HepG2 (cell line): ENCODE measurements around the gene LCAT. TPM values are rescaled to one million over a fixed set of nuclear protein-coding genes. Genes with fewer than 3 reads are reported as not detected.

Experiments
- DBP ChIP-seq: sonication (generic); formaldehyde crosslinking; IDR thresholded peaks from 2 replicates; pipeline ENCODE4 v1.4.0; 2020; ENCODE audit warnings: missing genetic modification reagents; ENCODE audit errors: not compliant biosample characterization
- ETV5 ChIP-seq: IDR thresholded peaks from 2 replicates; pipeline ENCODE4 v1.6.1; 2018; ENCODE audit warnings: missing biosample characterization, missing genetic modification reagents, inconsistent platforms, borderline replicate concordance
- HDAC1 ChIP-seq: sonication (generic); formaldehyde crosslinking; IDR thresholded peaks from 2 replicates; pipeline ENCODE4 v1.5.1; 2020; ENCODE audit warnings: mild to moderate bottlenecking, missing genetic modification reagents
- HNF4G ChIP-seq, 2 experiments: sonication (generic) in 1 of 2; formaldehyde crosslinking in 1 of 2; IDR thresholded peaks; 2 replicates each; pipeline versions ENCODE4 v1.4.0 to v1.6.1; 2011 to 2020; ENCODE audit warnings: borderline replicate concordance in 2 of 2, low read depth in 2 of 2, mild to moderate bottlenecking in 2 of 2, low read length in 1 of 2, missing genetic modification reagents in 1 of 2, moderate library complexity in 1 of 2
- KLF6 ChIP-seq: IDR thresholded peaks from 2 replicates; pipeline ENCODE4 v1.8.0; 2016; ENCODE audit warnings: missing biosample characterization, missing genetic modification reagents
- MTF2 ChIP-seq: sonication (generic); formaldehyde crosslinking; IDR thresholded peaks from 2 replicates; pipeline ENCODE4 v1.5.0; 2020; ENCODE audit warnings: missing genetic modification reagents, borderline replicate concordance
- SRY ChIP-seq: sonication (generic); formaldehyde crosslinking; IDR thresholded peaks from 2 replicates; pipeline ENCODE4 v1.8.0; 2022; ENCODE audit warnings: mild to moderate bottlenecking, missing genetic modification reagents
- ZBTB3 ChIP-seq: sonication (generic); formaldehyde crosslinking; IDR thresholded peaks from 2 replicates; pipeline ENCODE4 v1.4.0; 2020; ENCODE audit warnings: low read depth, mild to moderate bottlenecking, moderate library complexity, missing genetic modification reagents, borderline replicate concordance
- ZBTB42 ChIP-seq: sonication (generic); formaldehyde crosslinking; IDR thresholded peaks from 2 replicates; pipeline ENCODE4 v1.5.0; 2020; ENCODE audit warnings: mild to moderate bottlenecking, missing genetic modification reagents
- ZFYVE20 ChIP-seq: sonication (generic); formaldehyde crosslinking; IDR thresholded peaks from 2 replicates; pipeline ENCODE4 v1.8.0; 2023; ENCODE audit warnings: low read depth, mild to moderate bottlenecking, moderate library complexity, missing genetic modification reagents, borderline replicate concordance
- ZGPAT ChIP-seq: IDR thresholded peaks from 2 replicates; pipeline ENCODE4 v1.6.1; 2016; ENCODE audit warnings: mild to moderate bottlenecking
- ZNF619 ChIP-seq: sonication (generic); formaldehyde crosslinking; IDR thresholded peaks from 2 replicates; pipeline ENCODE4 v1.4.0; 2020; ENCODE audit warnings: mild to moderate bottlenecking, missing genetic modification reagents
- polyA plus RNA-seq, 8 experiments: library from polyadenylated mRNA; depleted of rRNA in 3 of 8; stranded (reverse) in 7 of 8; unstranded in 1 of 8; fragments of >200 nt; fragmentation: Illumina TruSeq in 4 of 8; extraction: Trizol in 4 of 8; gene quantifications; 2 replicates each; pipeline versions ENCODE4 v1.2.1 to v1.2.3, GENCODE V29; 2011 to 2016; ENCODE audit warnings: low read depth in 4 of 8, missing spikeins in 1 of 8, mixed read lengths in 1 of 8; ENCODE audit not compliant: insufficient read depth in 1 of 8
- total RNA-seq, 5 experiments: library from RNA; depleted of rRNA; stranded (reverse); fragments of >200 nt; fragmentation: Illumina TruSeq; extraction: Trizol; gene quantifications; 2 replicates each; pipeline ENCODE4 v1.2.3, GENCODE V29; 2016; ENCODE audit warnings: low read depth in 1 of 5
- TF ChIP-seq, protein P1 (sequence below): IDR thresholded peaks from 2 replicates; pipeline ENCODE4 v1.6.1; 2016; ENCODE audit warnings: missing compliant biosample characterization, missing genetic modification reagents, borderline replicate concordance
- TF ChIP-seq, protein P2 (sequence below): sonication (generic); formaldehyde crosslinking; IDR thresholded peaks from 2 replicates; pipeline ENCODE4 v1.4.0; 2020; ENCODE audit warnings: mild to moderate bottlenecking, low read depth, missing genetic modification reagents
- TF ChIP-seq, protein P3 (sequence below): sonication (generic); formaldehyde crosslinking; IDR thresholded peaks from 2 replicates; pipeline ENCODE4 v1.5.0; 2020; ENCODE audit warnings: mild to moderate bottlenecking, missing genetic modification reagents, borderline replicate concordance
- TF ChIP-seq, protein P4 (sequence below): sonication (generic); formaldehyde crosslinking; IDR thresholded peaks from 2 replicates; pipeline ENCODE4 v1.4.0; 2020; ENCODE audit warnings: missing genetic modification reagents, borderline replicate concordance

Gene LCAT
- total and polyA plus RNA-seq, 2 of the 13 experiments (the other 11 are each of a cell fraction or from before 2014, with no cell fraction given): 36.1 to 38.9 TPM

GRCh38 chr16:67892899-67893742 is 50.8 kb downstream of the LCAT start, which contains the start of gene PSKH1 (continued):
- peak; percentile 78; the same call in 1 of the 2 replicates for TF ChIP-seq SRY (CRISPR knock-in tag)
- no peak for TF ChIP-seq ZBTB3 (CRISPR knock-in tag)
- TF ChIP-seq, protein P1, sequence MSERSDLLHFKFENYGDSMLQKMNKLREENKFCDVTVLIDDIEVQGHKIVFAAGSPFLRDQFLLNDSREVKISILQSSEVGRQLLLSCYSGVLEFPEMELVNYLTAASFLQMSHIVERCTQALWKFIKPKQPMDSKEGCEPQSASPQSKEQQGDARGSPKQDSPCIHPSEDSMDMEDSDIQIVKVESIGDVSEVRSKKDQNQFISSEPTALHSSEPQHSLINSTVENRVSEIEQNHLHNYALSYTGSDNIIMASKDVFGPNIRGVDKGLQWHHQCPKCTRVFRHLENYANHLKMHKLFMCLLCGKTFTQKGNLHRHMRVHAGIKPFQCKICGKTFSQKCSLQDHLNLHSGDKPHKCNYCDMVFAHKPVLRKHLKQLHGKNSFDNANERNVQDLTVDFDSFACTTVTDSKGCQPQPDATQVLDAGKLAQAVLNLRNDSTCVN (CRISPR knock-in tag): no peak
- TF ChIP-seq ZGPAT (CRISPR knock-in tag): no peak
- TF ChIP-seq, protein P2, sequence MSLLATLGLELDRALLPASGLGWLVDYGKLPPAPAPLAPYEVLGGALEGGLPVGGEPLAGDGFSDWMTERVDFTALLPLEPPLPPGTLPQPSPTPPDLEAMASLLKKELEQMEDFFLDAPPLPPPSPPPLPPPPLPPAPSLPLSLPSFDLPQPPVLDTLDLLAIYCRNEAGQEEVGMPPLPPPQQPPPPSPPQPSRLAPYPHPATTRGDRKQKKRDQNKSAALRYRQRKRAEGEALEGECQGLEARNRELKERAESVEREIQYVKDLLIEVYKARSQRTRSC: 0 out of 2 replicates have a peak, but pooled peaks have one; percentile 51
- peak; percentile 89; the same call in 1 of the 2 replicates for TF ChIP-seq ZFYVE20
- 0 out of 2 replicates have a peak, but pooled peaks have one; percentile 20 for TF ChIP-seq ETV5
- peak; percentile 40; the same call in 1 of the 2 replicates for TF ChIP-seq ZBTB42 (CRISPR knock-in tag)
- 0 out of 2 replicates have a peak, but pooled peaks have one; percentile 12 for TF ChIP-seq KLF6 (CRISPR knock-in tag)
- TF ChIP-seq ZNF619 (CRISPR knock-in tag): peak; percentile 60; the same call in 1 of the 2 replicates
- TF ChIP-seq HNF4G (IDR thresholded peaks at IDR 0.05; ENCODE audit: borderline replicate concordance, low read depth, low read length): no peak
- 0 out of 2 replicates have a peak, but pooled peaks have one; percentile 54 for TF ChIP-seq HNF4G (CRISPR knock-in tag; IDR thresholded peaks at IDR 0.05; ENCODE audit: borderline replicate concordance, low read depth)
- no peak for TF ChIP-seq MTF2 (CRISPR knock-in tag)
- peak; percentile 67 for TF ChIP-seq HDAC1 (CRISPR knock-in tag)
- TF ChIP-seq, protein P3, sequence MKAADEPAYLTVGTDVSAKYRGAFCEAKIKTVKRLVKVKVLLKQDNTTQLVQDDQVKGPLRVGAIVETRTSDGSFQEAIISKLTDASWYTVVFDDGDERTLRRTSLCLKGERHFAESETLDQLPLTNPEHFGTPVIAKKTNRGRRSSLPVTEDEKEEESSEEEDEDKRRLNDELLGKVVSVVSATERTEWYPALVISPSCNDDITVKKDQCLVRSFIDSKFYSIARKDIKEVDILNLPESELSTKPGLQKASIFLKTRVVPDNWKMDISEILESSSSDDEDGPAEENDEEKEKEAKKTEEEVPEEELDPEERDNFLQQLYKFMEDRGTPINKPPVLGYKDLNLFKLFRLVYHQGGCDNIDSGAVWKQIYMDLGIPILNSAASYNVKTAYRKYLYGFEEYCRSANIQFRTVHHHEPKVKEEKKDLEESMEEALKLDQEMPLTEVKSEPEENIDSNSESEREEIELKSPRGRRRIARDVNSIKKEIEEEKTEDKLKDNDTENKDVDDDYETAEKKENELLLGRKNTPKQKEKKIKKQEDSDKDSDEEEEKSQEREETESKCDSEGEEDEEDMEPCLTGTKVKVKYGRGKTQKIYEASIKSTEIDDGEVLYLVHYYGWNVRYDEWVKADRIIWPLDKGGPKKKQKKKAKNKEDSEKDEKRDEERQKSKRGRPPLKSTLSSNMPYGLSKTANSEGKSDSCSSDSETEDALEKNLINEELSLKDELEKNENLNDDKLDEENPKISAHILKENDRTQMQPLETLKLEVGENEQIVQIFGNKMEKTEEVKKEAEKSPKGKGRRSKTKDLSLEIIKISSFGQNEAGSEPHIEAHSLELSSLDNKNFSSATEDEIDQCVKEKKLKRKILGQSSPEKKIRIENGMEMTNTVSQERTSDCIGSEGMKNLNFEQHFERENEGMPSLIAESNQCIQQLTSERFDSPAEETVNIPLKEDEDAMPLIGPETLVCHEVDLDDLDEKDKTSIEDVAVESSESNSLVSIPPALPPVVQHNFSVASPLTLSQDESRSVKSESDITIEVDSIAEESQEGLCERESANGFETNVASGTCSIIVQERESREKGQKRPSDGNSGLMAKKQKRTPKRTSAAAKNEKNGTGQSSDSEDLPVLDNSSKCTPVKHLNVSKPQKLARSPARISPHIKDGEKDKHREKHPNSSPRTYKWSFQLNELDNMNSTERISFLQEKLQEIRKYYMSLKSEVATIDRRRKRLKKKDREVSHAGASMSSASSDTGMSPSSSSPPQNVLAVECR: peak; percentile 93
- no peak for TF ChIP-seq DBP (CRISPR knock-in tag)
- TF ChIP-seq, protein P4, sequence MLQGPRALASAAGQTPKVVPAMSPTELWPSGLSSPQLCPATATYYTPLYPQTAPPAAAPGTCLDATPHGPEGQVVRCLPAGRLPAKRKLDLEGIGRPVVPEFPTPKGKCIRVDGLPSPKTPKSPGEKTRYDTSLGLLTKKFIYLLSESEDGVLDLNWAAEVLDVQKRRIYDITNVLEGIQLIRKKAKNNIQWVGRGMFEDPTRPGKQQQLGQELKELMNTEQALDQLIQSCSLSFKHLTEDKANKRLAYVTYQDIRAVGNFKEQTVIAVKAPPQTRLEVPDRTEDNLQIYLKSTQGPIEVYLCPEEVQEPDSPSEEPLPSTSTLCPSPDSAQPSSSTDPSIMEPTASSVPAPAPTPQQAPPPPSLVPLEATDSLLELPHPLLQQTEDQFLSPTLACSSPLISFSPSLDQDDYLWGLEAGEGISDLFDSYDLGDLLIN (CRISPR knock-in tag): 0 out of 2 replicates have a peak, but pooled peaks have one; percentile 68
